Measurements from ENCODE around the gene DNAJC7. TPM values are rescaled to one million over a fixed set of nuclear protein-coding genes. Genes with fewer than 3 reads are reported as not detected.

The DNAJC7 gene
- total RNA-seq, 3 donors from 2014 or later, result 80.6 to 108 (median 86.7) TPM

DNA sequence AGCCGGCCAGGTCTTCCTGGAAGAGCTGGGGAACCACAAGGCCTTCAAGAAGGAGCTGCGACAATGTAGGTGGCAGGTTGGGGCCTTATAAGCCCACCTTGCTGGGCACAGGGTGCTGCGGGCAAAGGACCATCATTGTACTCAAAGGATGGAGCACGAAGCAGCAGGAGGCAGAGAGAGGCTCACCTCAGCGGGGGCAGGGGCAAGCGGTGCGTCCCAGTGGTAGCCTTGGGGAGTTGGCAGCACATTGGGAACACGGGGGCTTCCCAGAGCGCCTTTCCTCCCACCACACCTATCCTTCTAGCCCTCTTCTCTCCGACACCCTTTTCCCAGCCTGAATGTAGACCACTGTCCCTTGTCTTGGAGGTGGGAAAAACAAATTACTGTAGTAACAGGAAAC lies 48.6 kb downstream of the DNAJC7 start:
- H3K4me3 ChIP-seq, result no peak overlapping the region
- intact Hi-C loops (cut with DNase I, micrococcal nuclease), result loop anchor here in 1 of 2 donors (10.0 kb wide), 1 partner anchor 146 kb away; the partner anchor contains the start of gene DHX58
- ATAC-seq, result no peak
- H3K4me1 ChIP-seq (ENCODE audit: low read depth), result peaks cover 16% of the 10 kb centered on the region
- DNase-seq, result peak in 1 of 3 donors; percentile 46
- no peaks in the 10 kb centered on the region for H3K9me3 ChIP-seq
- TF ChIP-seq, protein P1, sequence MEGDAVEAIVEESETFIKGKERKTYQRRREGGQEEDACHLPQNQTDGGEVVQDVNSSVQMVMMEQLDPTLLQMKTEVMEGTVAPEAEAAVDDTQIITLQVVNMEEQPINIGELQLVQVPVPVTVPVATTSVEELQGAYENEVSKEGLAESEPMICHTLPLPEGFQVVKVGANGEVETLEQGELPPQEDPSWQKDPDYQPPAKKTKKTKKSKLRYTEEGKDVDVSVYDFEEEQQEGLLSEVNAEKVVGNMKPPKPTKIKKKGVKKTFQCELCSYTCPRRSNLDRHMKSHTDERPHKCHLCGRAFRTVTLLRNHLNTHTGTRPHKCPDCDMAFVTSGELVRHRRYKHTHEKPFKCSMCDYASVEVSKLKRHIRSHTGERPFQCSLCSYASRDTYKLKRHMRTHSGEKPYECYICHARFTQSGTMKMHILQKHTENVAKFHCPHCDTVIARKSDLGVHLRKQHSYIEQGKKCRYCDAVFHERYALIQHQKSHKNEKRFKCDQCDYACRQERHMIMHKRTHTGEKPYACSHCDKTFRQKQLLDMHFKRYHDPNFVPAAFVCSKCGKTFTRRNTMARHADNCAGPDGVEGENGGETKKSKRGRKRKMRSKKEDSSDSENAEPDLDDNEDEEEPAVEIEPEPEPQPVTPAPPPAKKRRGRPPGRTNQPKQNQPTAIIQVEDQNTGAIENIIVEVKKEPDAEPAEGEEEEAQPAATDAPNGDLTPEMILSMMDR (IDR thresholded peaks at IDR 0.05), result no peak
- no peaks in the 10 kb centered on the region for H3K36me3 ChIP-seq (ENCODE audit: low read depth)

DNA sequence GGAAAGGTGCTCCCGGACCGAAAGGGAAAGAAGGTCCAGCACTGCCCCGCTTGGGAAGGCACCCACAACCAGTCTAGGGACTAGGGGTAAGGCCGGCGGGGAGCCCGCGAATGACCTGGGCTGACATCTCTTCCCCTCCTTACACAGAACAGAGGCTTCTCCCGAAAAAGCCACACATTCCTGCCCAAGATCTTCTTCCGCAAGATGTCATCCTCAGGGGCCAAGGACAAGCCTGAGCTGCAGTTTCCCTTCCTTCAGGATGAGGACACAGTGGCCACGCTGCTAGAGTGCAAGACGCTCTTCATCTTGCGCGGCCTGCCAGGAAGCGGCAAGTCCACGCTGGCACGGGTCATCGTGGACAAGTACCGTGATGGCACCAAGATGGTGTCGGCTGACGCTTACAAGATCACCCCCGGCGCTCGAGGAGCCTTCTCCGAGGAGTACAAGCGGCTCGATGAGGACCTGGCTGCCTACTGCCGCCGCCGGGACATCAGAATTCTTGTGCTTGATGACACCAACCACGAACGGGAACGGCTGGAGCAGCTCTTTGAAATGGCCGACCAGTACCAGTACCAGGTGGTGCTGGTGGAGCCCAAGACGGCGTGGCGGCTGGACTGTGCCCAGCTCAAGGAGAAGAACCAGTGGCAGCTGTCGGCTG lies 49.2 kb downstream of the DNAJC7 start:
- Histone ChIP-seq H3K36me3 (ENCODE audit: low read depth) (no peaks in the 10 kb centered on the region), H3K4me1 (ENCODE audit: low read depth) (peaks cover 16% of the 10 kb centered on the region), H3K4me3 (no peak overlapping the region), H3K9me3 (no peaks in the 10 kb centered on the region)
- intact Hi-C loops (cut with DNase I, micrococcal nuclease), result loop anchor here in 1 of 2 donors (10.0 kb wide), 1 partner anchor 147 kb away; the partner anchor contains the start of gene DHX58
- DNase-seq (peak in 1 of 3 donors; percentile 65), ATAC-seq (no peak)
- TF ChIP-seq, protein P1 (IDR thresholded peaks at IDR 0.05), result no peak

DNA sequence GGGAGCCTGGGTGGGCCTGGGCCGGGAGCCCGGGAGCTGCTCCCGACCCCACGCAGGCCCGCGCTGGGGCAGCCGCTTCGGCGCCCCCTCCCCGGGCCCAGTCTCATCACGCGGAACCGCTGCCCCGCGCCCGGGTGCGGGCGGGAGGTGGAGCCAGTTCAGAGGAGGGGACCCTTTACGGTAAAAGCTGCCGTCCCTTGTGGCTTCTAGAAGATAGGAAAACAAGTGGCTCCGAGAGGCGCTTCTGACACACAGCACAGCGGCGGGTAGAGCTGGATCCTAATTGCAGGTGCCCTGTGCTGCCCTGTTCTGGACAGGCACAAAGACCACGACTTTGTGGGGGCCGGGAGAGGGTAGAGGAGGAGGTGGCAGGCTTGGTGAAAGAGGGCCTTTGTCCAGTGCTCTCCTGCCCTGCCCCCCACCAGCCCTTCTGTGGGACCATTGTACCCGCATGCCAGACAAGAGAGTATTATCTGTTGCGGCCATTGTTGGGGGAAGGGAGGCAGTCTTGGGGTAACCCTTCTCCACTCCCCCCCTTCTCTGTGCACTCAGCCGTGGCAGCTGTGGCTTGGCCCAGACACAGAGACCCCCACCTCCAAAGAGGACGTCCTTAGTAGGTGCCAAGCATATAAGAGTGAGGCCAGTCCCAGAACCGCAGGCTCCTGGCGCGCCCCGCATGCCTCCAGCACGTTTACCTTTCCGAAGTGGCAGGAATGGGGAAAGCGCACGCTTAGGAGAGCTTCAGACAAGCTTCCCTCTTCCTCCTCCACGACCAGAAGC lies 49.9 kb downstream of the DNAJC7 start:
- TF ChIP-seq, protein P1 (IDR thresholded peaks at IDR 0.05), result no peak
- peaks cover 16% of the 10 kb centered on the region for H3K4me1 ChIP-seq (ENCODE audit: low read depth)
- peak; percentile 11 for ATAC-seq
- no peaks in the 10 kb centered on the region for H3K36me3 ChIP-seq (ENCODE audit: low read depth)
- H3K9me3 ChIP-seq, result no peaks in the 10 kb centered on the region
- peak in 2 of 3 donors; percentile 34 to 61 for DNase-seq
- H3K4me3 ChIP-seq, result peak overlapping the region; percentile 38
- intact Hi-C loops (cut with DNase I, micrococcal nuclease), result loop anchor here in 1 of 2 donors (10.0 kb wide), 1 partner anchor 147 kb away; the partner anchor contains the start of gene DHX58

DNA sequence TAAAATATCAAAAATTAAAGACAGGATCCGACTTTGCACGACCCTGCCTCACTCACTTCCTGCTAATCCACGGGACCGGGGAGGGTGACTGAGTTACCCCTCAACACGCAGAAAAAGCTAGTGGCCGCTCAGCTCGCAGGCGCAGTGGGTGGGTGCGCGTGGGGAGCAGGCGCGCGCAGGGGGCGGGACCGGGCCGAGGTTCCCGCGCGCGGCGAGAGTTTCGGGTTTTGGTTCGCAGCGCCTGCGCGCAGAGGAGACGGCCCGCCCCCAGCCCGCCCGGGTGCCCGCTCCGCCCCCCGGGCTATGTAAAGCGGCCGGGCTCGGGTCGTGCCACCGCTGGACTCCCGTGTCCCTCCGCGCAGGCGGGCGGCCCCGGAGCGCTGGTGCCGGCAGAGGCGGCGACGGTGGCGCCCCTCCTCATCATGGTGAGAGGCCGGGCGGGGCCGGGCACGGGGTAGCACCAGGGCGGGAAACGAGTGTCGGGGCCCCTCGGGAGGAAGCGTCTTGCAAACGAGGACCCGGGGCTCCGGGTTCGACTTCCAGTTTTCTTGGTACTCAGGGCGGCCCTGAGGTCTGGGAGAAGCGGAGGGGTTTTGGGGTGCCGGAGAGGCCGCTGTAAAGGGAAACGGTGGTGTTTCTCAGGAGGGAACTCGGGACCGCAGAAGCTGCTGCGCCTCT lies 50.6 kb downstream of the DNAJC7 start, which contains the start of gene CNP:
TSS of gene CNP (plus strand) at position 333 of the 678 bp plus-strand sequence. CDS start at position 423, 90 bp downstream.
- peak; percentile 91 for ATAC-seq
- Histone ChIP-seq H3K9me3 (no peaks in the 10 kb centered on the region), H3K36me3 (ENCODE audit: low read depth) (no peaks in the 10 kb centered on the region), H3K4me1 (ENCODE audit: low read depth) (peaks cover 16% of the 10 kb centered on the region), H3K4me3 (peak within 1 kb of the TSS; percentile 38)
- intact Hi-C loops (cut with DNase I, micrococcal nuclease), result loop anchor here in 1 of 2 donors (10.0 kb wide), 1 partner anchor 148 kb away; the partner anchor contains the start of gene DHX58
- DNase-seq, result peak; percentile 92 to 95 (median 93)
- TF ChIP-seq, protein P1 (IDR thresholded peaks at IDR 0.05), result no peak

Measured in mucosa of descending colon (tissue), 3 donors.